Tracheal epithelial cell (primary cell): Measurements from ENCODE around the gene LDB3. TPM values are rescaled to one million over a fixed set of nuclear protein-coding genes. Genes with fewer than 3 reads are reported as not detected.

Source experiments
- total RNA-seq: library from RNA; depleted of rRNA; stranded (reverse); fragments of >200 nt; gene quantifications from 2 replicates; pipeline ENCODE4 v1.2.1, GENCODE V29; 2014

Gene LDB3
- not detected in 2 replicates for total RNA-seq

GRCh38 chr10:86668297-86669165, at the start of gene LDB3:
Gene LDB3 (plus strand): TSS chr10:86668511. CDS start chr10:86668692, 181 bp downstream.

GRCh38 chr10:86654411-86655172, 13.7 kb upstream of the LDB3 start, which contains the start of gene OPN4:
Gene OPN4 (plus strand): TSS chr10:86654547. CDS start chr10:86654784, 237 bp downstream.

DNA sequence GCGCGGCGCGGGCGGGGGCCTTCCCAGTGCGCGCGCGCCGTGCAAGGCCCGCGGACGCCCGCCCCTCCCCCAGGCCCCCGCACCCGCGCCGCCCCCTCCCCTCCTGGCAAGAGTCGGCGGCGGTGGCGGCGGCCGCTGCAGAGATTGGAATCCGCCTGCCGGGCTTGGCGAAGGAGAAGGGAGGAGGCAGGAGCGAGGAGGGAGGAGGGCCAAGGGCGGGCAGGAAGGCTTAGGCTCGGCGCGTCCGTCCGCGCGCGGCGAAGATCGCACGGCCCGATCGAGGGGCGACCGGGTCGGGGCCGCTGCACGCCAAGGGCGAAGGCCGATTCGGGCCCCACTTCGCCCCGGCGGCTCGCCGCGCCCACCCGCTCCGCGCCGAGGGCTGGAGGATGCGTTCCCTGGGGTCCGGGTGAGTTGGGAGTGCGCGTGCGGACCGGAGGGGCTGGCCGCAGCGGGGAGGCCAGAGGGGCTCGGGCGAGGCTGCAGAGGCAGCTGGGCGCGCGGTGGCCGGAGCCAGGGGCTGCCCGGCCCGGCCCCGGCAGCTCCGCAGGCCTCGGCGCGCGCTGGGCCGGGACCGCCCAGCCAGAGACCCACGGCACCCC, 88.3 kb downstream of the LDB3 start, which contains the start of gene BMPR1A:
BMPR1A (plus strand) TSS at position 109 of the 602 bp plus-strand sequence. CDS start 119,400 bp downstream, outside the sequence.

Other genes starting within 250 kb of the LDB3 start
- 37.9 and 39.5 TPM in 2 replicates for gene WAPL, start 146.7 kb upstream of the LDB3 start, total RNA-seq
- not detected in 2 replicates for gene OPN4, start 14.0 kb upstream of the LDB3 start, total RNA-seq
- gene BMPR1A, start 88.1 kb downstream of the LDB3 start, total RNA-seq: 39.0 TPM in 2 replicates